GM12878 (cell line): ENCODE data around the gene OFD1. TPM values are rescaled to one million over a fixed set of nuclear protein-coding genes. Genes with fewer than 3 reads are reported as not detected.
A peak's percentile ranks its signal among the peaks of the same experiment; 100 is the strongest.

Experiments
- ATF2 ChIP-seq: IDR thresholded peaks from 2 replicates; pipeline ENCODE4 v1.6.1; 2012; ENCODE audit warnings: low read length, inconsistent platforms
- ATF3 ChIP-seq: IDR thresholded peaks from 2 replicates; pipeline ENCODE4 v1.6.1; 2011; ENCODE audit warnings: low read depth, mild to moderate bottlenecking, low read length, moderate library complexity, borderline replicate concordance; ENCODE audit errors: extremely low read depth
- CHD2 ChIP-seq: IDR thresholded peaks from 2 replicates; pipeline ENCODE4 v1.6.1; 2011; ENCODE audit warnings: low read depth, low read length, improper control_type of control experiment, borderline replicate concordance
- CREM ChIP-seq: IDR thresholded peaks from 2 replicates; pipeline ENCODE4 v1.6.1; 2014; ENCODE audit warnings: antibody characterized with exemption, low read depth
- EED ChIP-seq: sonication (generic); IDR thresholded peaks from 2 replicates; pipeline ENCODE4 v1.6.1; 2016; ENCODE audit warnings: antibody characterized with exemption, low read depth
- ETV6 ChIP-seq, 2 experiments: fragments of 450-650 bp in 1 of 2; IDR thresholded peaks in 1 of 2; conservative IDR thresholded peaks in 1 of 2; 2 replicates each; pipeline ENCODE4 v1.6.1; 2014; ENCODE audit warnings: antibody characterized with exemption in 1 of 2, borderline replicate concordance in 1 of 2, low read depth in 1 of 2, mild to moderate bottlenecking in 1 of 2, moderate library complexity in 1 of 2
- FOS ChIP-seq: IDR thresholded peaks from 3 replicates; pipeline ENCODE4 v1.6.1; 2011; ENCODE audit warnings: borderline replicate concordance; ENCODE audit not compliant: insufficient read length; ENCODE audit errors: extremely low read depth
- HDGF ChIP-seq: fragments of 450-650 bp; IDR thresholded peaks from 2 replicates; pipeline ENCODE4 v1.6.1; 2016; ENCODE audit warnings: antibody characterized with exemption
- MEF2B ChIP-seq: fragments of 450-650 bp; IDR thresholded peaks from 2 replicates; pipeline ENCODE4 v1.6.1; 2018; ENCODE audit warnings: mild to moderate bottlenecking, moderate library complexity; ENCODE audit not compliant: partially characterized antibody, poor library complexity, severe bottlenecking
- NBN ChIP-seq: fragments of 450-650 bp; IDR thresholded peaks from 2 replicates; pipeline ENCODE4 v1.6.1; 2016
- NFIC ChIP-seq: IDR thresholded peaks from 2 replicates; pipeline ENCODE4 v1.6.1; 2012; ENCODE audit warnings: low read depth, mild to moderate bottlenecking, inconsistent platforms, low read length, moderate library complexity
- RAD21 ChIP-seq: IDR thresholded peaks from 2 replicates; pipeline ENCODE4 v1.6.1; 2011; ENCODE audit warnings: mild to moderate bottlenecking, low read depth, low read length, moderate library complexity; ENCODE audit not compliant: insufficient read depth
- RFX5 ChIP-seq: IDR thresholded peaks from 2 replicates; pipeline ENCODE4 v1.6.1; 2011; ENCODE audit warnings: low read depth, low read length, improper control_type of control experiment
- SIX5 ChIP-seq: IDR thresholded peaks from 2 replicates; pipeline ENCODE4 v1.6.1; 2011; ENCODE audit warnings: mild to moderate bottlenecking, low read depth, low read length, moderate library complexity; ENCODE audit not compliant: severe bottlenecking
- SMARCA5 ChIP-seq: fragments of 450-650 bp; IDR thresholded peaks from 2 replicates; pipeline ENCODE4 v1.6.1; 2017; ENCODE audit warnings: mild to moderate bottlenecking
- SRF ChIP-seq, 2 experiments: IDR thresholded peaks; 2 replicates each; pipeline ENCODE4 v1.6.1; 2011; ENCODE audit warnings: low read depth in 2 of 2, low read length in 2 of 2, mild to moderate bottlenecking in 1 of 2, moderate library complexity in 1 of 2
- TCF12 ChIP-seq: IDR thresholded peaks from 2 replicates; pipeline ENCODE4 v1.6.1; 2011; ENCODE audit warnings: low read depth, mild to moderate bottlenecking, low read length
- YY1 ChIP-seq: IDR thresholded peaks from 2 replicates; pipeline ENCODE4 v1.6.1; 2011; ENCODE audit warnings: low read depth, mild to moderate bottlenecking, low read length
- ZSCAN29 ChIP-seq: fragments of 450-650 bp; IDR thresholded peaks from 2 replicates; pipeline ENCODE4 v1.6.1; 2017; ENCODE audit warnings: mild to moderate bottlenecking, moderate library complexity
- polyA plus RNA-seq, 11 experiments: library from polyadenylated mRNA; depleted of rRNA in 4 of 11; unstranded in 6 of 11; stranded (reverse) in 5 of 11; fragments of >200 nt; fragmentation: Nextera tagmentation in 4 of 11; fragmentation: Illumina TruSeq in 1 of 11; extraction: Ambion mirVana in 4 of 11; extraction: Trizol in 1 of 11; gene quantifications; 1 replicate in 1 of 11; 2 replicates in 10 of 11; pipeline versions ENCODE4 v1.2.1 to v1.2.3, GENCODE V29; 2011 to 2016; ENCODE audit warnings: inconsistent platforms in 2 of 11, missing spikeins in 2 of 11, low read depth in 1 of 11
- total RNA-seq, 4 experiments: library from RNA; depleted of rRNA in 3 of 4; stranded (reverse); fragments of >200 nt in 3 of 4; fragmentation: Illumina TruSeq in 1 of 4; extraction: Trizol in 1 of 4; gene quantifications; 2 replicates each; pipeline versions ENCODE4 v1.2.1 to v1.2.3, GENCODE V29; 2013 to 2021
- TF ChIP-seq, protein P1 (sequence below): fragments of 450-650 bp; IDR thresholded peaks from 2 replicates; pipeline ENCODE4 v1.6.1; 2017; ENCODE audit warnings: mild to moderate bottlenecking, moderate library complexity

OFD1 gene
- total and polyA plus RNA-seq, 10 of the 15 experiments (the other 5 are each of a cell fraction or from before 2014, with no cell fraction given), result 22.4 to 77.2 (median 34.1) TPM

DNA sequence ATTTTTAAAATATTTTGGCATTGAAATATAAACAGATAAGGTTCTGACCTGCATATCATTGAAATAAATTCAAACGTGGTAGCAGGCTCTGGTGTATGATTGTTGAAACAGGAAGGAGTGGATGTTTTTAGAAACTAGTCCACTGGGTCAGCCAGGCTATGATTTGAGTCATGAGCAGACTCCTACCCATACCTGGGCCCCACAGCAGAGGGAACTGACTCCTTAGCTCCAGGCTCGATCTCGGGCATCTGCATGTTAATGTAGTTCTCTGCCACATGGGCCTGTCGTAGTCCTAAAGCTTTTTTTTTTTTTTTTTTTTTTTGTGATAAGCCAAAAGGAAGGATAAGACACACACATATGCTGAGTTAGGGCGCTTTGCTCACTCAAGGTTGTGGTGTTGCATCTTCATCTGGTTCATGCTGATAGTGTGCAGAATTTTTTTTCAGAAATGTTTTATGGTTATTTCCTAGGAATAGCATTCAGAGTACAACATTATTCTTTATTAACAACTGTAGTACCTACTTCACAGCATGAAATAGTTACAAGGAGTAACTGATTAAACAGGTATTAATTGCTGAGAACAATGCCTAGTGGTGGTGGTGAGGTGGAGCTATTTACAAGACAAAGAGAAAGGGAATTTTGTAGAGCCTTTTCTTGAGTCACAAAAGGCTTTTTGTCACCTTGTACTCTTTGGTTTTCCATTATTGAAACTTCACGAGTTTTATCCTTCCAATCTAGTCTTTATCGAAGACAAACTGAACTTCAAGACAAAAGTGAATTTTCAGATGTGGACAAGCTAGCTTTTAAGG, 27.3 kb downstream of the OFD1 start (continued):
- 0 out of 2 replicates have a peak, but pooled peaks have one; percentile 29 for TF ChIP-seq YY1
- peak; percentile 83 for TF ChIP-seq EED
- TF ChIP-seq, protein P1, sequence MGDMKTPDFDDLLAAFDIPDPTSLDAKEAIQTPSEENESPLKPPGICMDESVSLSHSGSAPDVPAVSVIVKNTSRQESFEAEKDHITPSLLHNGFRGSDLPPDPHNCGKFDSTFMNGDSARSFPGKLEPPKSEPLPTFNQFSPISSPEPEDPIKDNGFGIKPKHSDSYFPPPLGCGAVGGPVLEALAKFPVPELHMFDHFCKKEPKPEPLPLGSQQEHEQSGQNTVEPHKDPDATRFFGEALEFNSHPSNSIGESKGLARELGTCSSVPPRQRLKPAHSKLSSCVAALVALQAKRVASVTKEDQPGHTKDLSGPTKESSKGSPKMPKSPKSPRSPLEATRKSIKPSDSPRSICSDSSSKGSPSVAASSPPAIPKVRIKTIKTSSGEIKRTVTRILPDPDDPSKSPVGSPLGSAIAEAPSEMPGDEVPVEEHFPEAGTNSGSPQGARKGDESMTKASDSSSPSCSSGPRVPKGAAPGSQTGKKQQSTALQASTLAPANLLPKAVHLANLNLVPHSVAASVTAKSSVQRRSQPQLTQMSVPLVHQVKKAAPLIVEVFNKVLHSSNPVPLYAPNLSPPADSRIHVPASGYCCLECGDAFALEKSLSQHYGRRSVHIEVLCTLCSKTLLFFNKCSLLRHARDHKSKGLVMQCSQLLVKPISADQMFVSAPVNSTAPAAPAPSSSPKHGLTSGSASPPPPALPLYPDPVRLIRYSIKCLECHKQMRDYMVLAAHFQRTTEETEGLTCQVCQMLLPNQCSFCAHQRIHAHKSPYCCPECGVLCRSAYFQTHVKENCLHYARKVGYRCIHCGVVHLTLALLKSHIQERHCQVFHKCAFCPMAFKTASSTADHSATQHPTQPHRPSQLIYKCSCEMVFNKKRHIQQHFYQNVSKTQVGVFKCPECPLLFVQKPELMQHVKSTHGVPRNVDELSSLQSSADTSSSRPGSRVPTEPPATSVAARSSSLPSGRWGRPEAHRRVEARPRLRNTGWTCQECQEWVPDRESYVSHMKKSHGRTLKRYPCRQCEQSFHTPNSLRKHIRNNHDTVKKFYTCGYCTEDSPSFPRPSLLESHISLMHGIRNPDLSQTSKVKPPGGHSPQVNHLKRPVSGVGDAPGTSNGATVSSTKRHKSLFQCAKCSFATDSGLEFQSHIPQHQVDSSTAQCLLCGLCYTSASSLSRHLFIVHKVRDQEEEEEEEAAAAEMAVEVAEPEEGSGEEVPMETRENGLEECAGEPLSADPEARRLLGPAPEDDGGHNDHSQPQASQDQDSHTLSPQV, result no peak
- peak; percentile 29; the same call in 1 of the 2 replicates for TF ChIP-seq HDGF
- no peak for TF ChIP-seq ZSCAN29
- TF ChIP-seq NFIC, result peak; percentile 54
- TF ChIP-seq ATF2, result peak; percentile 61; the same call in 1 of the 2 replicates
- TF ChIP-seq NBN, result peak; percentile 41; the same call in 1 of the 2 replicates
- TF ChIP-seq SMARCA5, result no peak
- peak; percentile 24 for TF ChIP-seq MEF2B
- no peak for TF ChIP-seq RFX5
- TF ChIP-seq SIX5, result no peak
- TF ChIP-seq CHD2, result no peak
- TF ChIP-seq CREM, result peak; percentile 34; the same call in 1 of the 2 replicates
- no peak for TF ChIP-seq SRF (IDR thresholded peaks at IDR 0.05; ENCODE audit: low read depth in 2 of 2, low read length in 2 of 2)
- TF ChIP-seq RAD21, result no peak
- TF ChIP-seq TCF12, result 0 out of 2 replicates have a peak, but pooled peaks have one; percentile 32
- no peak for TF ChIP-seq ATF3
- TF ChIP-seq ETV6 (conservative IDR thresholded peaks at IDR 0.05 in 1 of 2, IDR thresholded peaks at IDR 0.05 in 1 of 2; ENCODE audit: borderline replicate concordance in 1 of 2, low read depth in 1 of 2), result peak in 1 of 2 experiments; percentile 47; a peak in 1 of 4 replicates
- TF ChIP-seq FOS, result no peak
